ENCODE results near the gene SLC38A6.

GRCh38 chr14:60946773-60947172, 34.3 kb upstream of the SLC38A6 start:
- no peak for TF ChIP-seq CTCF (IDR thresholded peaks at IDR 0.05; ENCODE audit: borderline replicate concordance, extremely low read depth, low read length, poor library complexity, severe bottlenecking)
- TF ChIP-seq EZH2 (IDR thresholded peaks at IDR 0.05; ENCODE audit: borderline replicate concordance, low read depth, low read length, severe bottlenecking), result no peak
